Neural cell (in vitro differentiated cells): ENCODE data around the gene EIF2A.

Experiments used
- CTCF ChIP-seq: fragments of 450-650 bp; IDR thresholded peaks from 2 replicates; pipeline ENCODE4 v1.5.1; 2014; ENCODE audit warnings: antibody characterized with exemption, mild to moderate bottlenecking, moderate library complexity; ENCODE audit not compliant: poor library complexity, severe bottlenecking
- EP300 ChIP-seq: fragments of 450-650 bp; conservative IDR thresholded peaks from 2 replicates; pipeline ENCODE4 v1.6.1; 2014; ENCODE audit warnings: antibody characterized with exemption, mild to moderate bottlenecking, moderate library complexity; ENCODE audit not compliant: poor library complexity, severe bottlenecking
- MXI1 ChIP-seq: fragments of 450-650 bp; conservative IDR thresholded peaks from 2 replicates; pipeline ENCODE4 v1.6.1; 2014; ENCODE audit warnings: antibody characterized with exemption, mild to moderate bottlenecking; ENCODE audit not compliant: poor library complexity, severe bottlenecking
- POLR2AphosphoS5 ChIP-seq: IDR thresholded peaks from 2 replicates; pipeline ENCODE4 v1.6.1; 2012
- RAD21 ChIP-seq: fragments of 450-650 bp; conservative IDR thresholded peaks from 2 replicates; pipeline ENCODE4 v1.6.1; 2014; ENCODE audit warnings: antibody characterized with exemption, mild to moderate bottlenecking, moderate library complexity

DNA sequence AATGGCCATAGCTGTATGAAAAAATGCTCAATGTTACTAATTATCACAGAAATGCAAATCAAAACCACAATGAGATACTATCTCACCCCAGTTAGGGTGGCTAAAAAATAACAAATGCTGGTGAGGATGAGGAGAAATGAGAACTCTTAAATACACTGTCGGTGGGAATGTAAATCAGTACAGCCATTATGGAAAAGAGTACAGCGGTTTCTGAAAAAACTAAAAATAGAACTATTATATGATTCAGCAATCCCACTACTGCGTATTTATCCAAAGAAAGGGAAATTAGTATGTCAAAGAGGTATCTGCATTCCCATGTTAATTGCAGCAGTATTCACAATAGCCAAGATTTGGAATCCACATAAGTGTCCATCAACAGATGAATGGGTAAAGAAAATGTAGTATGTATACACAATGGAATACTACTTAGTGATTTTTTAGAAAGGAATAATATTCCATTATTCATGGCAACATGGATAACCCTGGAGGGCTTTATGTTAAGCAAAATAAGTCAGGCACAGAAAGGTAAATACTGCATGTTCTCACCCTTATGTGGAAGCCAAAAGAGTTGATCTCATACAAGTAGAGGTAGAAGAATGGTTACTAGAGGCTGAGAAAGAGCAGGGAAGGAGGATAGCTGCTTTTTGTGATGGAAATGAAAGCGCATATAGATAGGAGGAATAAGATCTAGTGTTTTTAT, 35.3 kb upstream of the EIF2A start:
- TF ChIP-seq RAD21 (no peak), CTCF (no peak), POLR2AphosphoS5 (no peak), MXI1 (no peak), EP300 (no peak)
